MV-4-11 (cell line): Measurements from ENCODE around the gene CORO1C.
"Not testable (repeated sequence)": the region's sequence is repeated elsewhere in the genome, so short reads cannot be mapped to it uniquely, and the experiment has no call there.

Experiments
- DNase-seq: peaks from one replicate; lab custom pipeline; 2025; lab: John Stamatoyannopoulos, UW

CORO1C gene

GRCh38 chr12:108753976-108754375 is 22.7 kb upstream of the CORO1C start:
- no peak for DNase-seq

DNA sequence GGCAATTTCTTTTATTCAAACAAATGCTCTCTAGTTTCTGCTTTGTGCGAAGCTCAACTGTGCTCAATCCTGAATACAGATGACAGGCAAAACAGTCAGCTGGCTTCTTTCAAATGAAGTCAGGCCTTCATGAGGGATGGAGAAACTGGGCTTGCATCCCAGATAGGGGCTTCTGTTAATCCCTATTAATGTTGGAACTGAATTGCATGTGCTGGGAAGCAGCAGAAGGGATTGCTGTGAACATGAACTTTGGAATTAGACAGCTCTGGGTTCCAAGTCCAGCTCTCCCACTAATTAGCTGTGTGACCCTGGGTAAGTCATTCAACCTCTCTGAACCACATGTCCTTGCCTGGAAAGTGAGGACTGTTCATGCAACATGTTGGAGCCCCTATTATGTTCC is 21.1 kb upstream of the CORO1C start:
- DNase-seq, result no peak

- no peak for DNase-seq
Observed at GRCh38 chr12:108751821-108752220, 20.5 kb upstream of the CORO1C start.

DNA sequence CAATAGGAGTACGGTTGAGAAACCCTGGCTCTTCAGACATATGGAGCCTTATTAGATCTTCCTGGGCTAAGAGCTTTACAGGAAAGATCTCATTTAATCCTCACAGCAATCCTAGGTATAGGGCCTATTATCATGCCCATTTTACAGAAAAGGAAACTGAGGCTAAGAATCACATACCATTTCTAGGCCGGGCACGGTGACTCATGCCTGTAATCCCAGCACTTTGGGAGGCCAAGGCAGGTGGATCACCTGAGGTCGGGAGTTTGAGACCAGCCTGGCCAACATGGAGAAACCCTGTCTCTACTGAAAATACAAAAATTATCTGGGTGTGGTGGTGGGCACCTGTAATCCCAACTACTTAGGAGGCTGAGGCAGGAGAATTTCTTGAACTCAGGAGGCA is 19.7 kb upstream of the CORO1C start:
- not testable (repeated sequence) for DNase-seq

DNA sequence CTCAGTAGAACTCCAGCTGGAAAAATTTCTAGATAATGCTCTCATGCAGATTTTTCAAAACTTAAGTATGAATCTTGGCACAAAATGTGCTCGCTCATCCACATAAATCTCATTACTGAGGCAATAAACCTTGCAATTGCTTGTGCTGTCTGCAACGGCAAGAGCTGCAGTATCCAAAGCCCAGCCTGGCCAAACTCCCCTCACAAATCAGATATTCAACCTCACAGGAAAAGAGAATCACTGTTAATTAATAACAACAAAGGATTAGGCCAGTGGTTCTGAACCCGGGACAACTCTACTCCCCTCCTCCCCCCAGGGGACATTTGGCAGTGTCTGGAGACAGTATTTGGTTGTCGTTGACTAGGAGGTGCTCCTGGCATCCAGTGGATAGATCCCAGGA is 19.2 kb upstream of the CORO1C start:
- no peak for DNase-seq

DNA sequence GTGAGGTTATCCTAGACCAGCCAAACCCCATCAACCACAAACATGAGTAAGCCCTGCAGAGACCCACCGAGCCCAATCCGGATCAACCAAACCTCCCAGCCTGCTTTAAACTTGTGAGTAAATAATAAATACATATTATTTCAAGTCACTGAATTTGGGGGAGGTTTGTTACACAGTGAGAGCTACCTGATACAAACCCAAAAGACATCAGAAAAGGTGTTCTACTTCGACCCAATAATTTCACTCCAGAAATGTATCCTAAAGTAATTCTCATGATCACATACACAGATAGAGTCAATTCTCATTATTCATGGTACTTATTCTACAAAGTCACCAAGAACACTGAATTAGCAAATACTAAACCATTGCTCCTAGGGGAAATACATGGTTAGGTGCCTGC is 16.2 kb upstream of the CORO1C start:
- DNase-seq, result no peak

DNA sequence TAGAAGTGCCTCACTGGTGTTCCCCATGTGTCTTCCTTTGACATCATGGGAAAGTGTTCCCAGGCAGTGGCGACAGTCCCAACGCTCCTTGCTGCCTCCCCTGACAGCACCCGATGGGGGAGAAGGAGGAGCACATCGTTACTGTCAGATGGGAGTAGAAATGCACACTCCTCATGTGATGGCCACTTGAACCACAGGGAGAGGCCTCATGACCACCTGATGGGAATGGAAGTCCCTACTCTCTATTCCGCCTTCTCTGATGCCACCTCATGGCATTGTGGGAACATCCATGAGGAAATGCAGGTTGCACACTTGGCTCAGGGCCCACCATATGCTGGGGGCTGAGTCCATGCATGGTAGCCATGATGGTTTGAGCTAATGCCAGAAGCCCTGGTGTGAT is 14.3 kb upstream of the CORO1C start:
- DNase-seq, result no peak

GRCh38 chr12:108744021-108744897 is 12.9 kb upstream of the CORO1C start:
- DNase-seq, result peak; percentile 79

GRCh38 chr12:108738170-108738569 is 6.9 kb upstream of the CORO1C start:
- DNase-seq, result peak; percentile 26

- DNase-seq, result no peak
Observed at GRCh38 chr12:108735855-108736254, 4.5 kb upstream of the CORO1C start.

DNA sequence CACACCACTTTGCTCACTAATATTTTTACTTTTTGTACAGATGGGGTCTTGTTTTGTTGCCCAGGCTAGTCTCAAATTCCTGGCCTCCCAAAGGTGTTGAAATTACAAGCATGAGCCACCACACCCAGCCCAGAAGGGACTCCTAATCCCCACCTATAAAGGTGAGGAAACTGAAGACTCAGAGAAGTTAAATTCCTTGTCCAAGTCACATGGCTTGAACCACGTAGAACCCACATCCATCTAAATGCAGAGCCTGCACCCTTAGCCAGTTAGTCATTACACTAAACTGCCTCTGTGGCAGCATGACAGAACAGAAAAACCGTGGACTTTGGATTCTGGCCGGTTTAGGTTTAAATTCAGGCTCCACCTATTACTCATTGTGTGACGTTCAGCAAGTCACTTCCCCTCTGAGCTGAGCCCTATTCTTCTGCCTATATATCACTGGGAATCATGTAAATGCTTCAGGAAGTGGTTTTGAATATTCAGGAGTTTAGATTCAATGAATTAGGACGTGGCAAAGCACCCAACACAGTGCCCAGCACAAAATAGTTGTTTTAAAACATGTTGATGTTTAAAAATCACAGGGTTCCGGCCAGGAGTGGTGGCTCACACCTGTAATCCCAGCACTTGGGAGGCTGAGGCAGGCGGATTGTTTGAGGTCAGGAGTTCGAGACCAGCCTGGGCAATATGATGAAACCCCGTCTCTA is 3.0 kb upstream of the CORO1C start:
- DNase-seq, result peak; percentile 88

GRCh38 chr12:108733230-108733531 is 1.9 kb upstream of the CORO1C start:
- DNase-seq, result not testable (repeated sequence)

GRCh38 chr12:108732489-108733229 is 1.3 kb upstream of the CORO1C start:
- no peak for DNase-seq

DNA sequence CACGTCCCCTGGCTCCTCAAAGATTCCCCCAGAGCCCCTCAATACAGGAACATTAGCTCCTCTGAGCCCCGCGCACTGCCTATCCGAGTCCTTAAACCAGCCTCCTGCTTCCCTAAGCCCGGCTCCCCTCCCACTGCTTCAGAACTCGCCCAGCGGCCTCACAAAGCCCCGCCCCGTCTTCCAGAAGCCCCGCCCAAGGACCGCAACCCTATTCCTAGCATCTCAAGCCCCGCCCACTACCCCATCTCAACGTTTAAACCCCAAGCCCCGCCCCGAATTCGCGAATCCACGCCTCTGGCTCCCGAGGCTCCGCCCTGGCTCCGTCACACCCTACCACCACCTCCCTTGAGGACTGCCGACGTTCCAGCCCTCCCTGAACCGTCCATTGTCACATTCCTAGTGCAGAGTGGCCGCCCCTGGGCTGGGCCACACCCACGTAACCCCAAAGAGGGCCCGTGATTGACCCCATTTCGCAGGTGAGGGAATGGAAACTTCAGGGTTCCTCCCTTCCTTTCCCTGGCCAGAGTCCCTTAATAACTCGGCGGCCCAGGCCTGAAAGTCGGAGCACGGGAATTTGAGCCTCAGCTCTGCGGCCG is 646 bp upstream of the CORO1C start:
- peak; percentile 94 for DNase-seq

DNA sequence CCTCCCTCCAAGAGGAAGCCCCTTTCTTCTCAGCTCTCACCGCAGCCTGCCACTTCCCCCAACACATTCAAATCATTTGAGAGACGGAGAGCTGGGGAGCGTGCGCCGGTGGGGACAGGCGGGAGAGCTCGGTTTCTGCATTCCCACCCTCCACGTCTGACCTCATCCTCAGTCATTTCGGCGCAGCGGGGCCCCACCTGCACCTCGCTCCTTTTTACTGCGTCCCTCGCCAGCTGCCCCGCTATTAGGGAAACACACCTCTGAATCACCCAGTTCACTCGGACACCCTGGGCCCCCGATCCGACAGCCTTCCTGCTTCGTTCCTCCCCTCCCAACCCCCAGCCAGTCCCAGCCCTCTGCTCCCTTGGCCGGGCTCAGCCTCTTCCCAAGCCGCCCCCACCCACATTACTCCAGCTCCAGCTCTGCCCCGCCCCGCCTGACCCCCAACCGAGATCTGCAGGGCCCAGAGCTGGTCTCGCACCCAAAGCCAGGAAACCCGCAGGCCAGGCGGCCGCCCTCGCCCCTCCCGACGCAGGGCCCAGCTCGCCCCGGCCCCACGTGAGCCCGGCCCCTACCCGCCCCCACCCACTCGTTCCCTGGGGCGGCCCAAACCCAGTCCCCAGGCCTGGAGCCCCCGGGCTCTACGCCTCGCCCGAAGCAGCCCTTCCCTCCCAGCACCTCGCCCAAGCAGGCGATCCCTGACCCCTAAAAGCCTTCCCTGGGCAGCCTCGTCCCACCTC is 783 bp downstream of the CORO1C start:
- DNase-seq, result peak; percentile 56

- no peak for DNase-seq
Observed at GRCh38 chr12:108729612-108730364, 1.5 kb downstream of the CORO1C start.

DNA sequence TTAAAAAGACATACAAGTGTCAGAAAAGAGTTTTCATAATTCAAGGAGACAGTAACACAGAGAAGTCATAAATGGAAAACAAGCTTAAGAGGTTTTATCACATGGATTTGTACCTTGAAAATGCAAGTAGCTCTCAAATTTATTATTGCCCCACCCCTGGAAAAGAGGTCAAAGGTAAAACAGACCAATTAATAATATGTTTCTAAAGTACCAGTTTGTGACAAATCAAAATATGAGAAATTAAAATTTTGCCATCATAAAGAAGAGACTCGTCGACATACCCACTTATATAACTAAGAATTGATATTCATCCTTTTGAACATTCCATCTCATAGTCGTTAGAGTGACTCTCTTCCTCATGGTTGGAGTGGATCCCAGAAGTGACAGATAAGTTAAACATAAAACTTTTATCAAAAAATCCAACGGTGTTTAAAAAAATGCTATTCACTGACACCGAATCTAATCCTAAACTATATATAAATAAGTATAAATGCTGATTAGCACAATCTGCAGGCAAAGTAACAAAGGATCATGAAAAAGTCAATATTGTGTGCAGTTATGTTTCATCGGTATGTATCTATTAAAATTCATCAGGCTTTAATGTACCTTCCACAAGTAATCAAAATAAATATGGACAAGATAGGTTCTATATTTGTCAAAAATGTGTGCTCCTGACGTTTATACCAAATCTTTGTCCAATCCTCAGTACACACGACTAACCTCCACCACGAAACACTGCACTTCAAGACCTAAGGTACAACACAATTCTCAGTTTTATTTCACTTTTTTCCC is 2.3 kb downstream of the CORO1C start:
- no peak for DNase-seq

- no peak for DNase-seq
Observed at GRCh38 chr12:108727868-108728735, 3.2 kb downstream of the CORO1C start.

- DNase-seq, result no peak
Observed at GRCh38 chr12:108727161-108727560, 4.2 kb downstream of the CORO1C start.

GRCh38 chr12:108724890-108725151 is 6.5 kb downstream of the CORO1C start:
- DNase-seq, result no peak
